ENCODE results near the gene ARHGDIA. TPM values are rescaled to one million over a fixed set of nuclear protein-coding genes. Genes with fewer than 3 reads are reported as not detected.
"Not testable (repeated sequence)": the region's sequence is repeated elsewhere in the genome, so short reads cannot be mapped to it uniquely, and the experiment has no call there.

ARHGDIA gene
- total RNA-seq, 1 donor from 2014 or later: 314 TPM

DNA sequence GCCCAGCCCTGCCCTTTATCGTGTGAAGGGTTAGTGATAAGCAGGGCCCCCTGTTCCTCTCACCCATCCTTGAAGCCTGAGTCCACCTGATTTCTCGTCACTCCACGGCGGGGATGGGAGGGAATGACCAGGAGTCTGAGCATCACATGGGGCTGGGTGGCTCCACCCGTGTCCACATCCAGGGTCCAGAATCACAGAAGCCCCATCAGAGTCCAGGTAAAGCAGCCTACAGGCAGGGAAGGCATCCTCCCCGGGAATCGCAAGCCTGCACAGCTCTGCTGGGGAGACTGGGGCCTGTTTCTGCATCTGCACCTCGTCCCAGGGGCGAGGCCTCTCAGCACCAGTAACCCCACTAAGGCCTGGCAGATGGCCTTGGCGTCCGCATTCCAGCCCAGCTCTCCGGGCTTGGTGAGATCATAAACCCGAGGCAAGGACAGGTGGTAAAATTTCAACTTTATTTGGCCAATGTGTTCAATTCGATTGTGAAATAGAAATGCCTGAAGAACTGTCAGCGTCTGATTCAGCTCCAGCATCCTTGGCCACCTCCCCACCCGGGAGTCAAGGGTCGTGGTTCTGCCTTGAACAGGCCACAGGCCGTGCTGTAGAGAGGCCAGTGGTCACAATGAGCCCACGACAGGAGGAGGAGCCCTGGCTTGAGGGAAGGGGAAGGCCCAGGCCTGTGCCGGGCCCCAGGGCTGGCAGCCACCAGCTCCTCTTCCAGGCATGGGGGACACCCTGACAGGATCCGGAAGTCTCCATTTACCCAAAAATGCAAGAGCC is 28.2 kb downstream of the ARHGDIA start:
- Histone ChIP-seq H3K4me3 (no peak overlapping the region), H3K27ac (no peak overlapping the region), H3K4me1 (no peaks in the 10 kb centered on the region), H3K9me3 (no peaks in the 10 kb centered on the region), H3K27me3 (no peaks in the 10 kb centered on the region), H3K36me3 (peaks cover 53 to 57% of the 10 kb centered on the region in 2 donors)
- intact Hi-C loops (cut with DNase I): no loop called here
- TF ChIP-seq, protein P1, sequence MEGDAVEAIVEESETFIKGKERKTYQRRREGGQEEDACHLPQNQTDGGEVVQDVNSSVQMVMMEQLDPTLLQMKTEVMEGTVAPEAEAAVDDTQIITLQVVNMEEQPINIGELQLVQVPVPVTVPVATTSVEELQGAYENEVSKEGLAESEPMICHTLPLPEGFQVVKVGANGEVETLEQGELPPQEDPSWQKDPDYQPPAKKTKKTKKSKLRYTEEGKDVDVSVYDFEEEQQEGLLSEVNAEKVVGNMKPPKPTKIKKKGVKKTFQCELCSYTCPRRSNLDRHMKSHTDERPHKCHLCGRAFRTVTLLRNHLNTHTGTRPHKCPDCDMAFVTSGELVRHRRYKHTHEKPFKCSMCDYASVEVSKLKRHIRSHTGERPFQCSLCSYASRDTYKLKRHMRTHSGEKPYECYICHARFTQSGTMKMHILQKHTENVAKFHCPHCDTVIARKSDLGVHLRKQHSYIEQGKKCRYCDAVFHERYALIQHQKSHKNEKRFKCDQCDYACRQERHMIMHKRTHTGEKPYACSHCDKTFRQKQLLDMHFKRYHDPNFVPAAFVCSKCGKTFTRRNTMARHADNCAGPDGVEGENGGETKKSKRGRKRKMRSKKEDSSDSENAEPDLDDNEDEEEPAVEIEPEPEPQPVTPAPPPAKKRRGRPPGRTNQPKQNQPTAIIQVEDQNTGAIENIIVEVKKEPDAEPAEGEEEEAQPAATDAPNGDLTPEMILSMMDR (IDR thresholded peaks at IDR 0.05): no peak
- no peak for DNase-seq (ENCODE audit: low spot score in 2 of 2)

DNA sequence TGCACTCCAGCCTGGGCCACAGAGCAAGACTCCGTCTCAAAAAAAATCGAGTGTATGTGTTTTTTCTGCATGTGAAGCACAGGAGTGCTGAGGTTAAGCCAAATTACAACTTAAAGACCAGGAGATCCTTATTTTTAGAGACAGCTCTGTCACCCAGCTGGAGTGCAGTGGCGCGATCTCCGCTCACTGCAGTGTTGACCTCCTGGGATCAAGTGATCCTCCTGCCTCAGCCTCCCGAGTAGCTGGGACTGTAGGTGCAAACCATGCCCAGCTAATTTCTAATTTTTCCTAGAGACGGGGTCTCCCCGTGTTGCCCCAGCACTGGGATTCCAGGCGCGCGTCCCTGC is 28.8 kb downstream of the ARHGDIA start:
- Histone ChIP-seq H3K9me3 (no peaks in the 10 kb centered on the region), H3K4me1 (no peaks in the 10 kb centered on the region), H3K36me3 (peaks cover 47 to 51% of the 10 kb centered on the region in 2 donors), H3K27me3 (no peaks in the 10 kb centered on the region), H3K27ac (no peak overlapping the region), H3K4me3 (no peak overlapping the region)
- intact Hi-C loops (cut with DNase I): no loop called here
- TF ChIP-seq, protein P1 (IDR thresholded peaks at IDR 0.05): no peak
- no peak for DNase-seq (ENCODE audit: low spot score in 2 of 2)

DNA sequence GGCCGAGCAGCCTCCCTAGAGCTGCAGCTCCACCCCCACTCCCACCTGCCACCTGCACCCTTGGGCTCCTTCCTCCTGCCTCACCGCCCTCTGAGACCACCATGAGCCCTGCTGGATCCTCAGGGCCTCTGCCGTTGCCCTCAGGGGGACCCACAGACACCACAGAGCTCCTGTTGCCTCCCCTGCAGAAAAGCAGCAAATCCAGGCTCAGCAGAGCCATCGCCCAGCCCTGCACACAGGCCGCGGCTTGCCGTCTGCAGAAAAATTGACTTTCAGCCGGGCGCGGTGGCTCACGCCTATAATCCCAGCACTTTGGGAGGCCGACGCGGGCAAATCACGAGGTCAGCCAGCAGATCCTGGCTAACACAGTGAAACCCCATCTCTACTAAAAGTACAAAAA is 29.3 kb downstream of the ARHGDIA start:
- DNase-seq (ENCODE audit: low spot score in 2 of 2): no peak
- no peaks in the 10 kb centered on the region for H3K27me3 ChIP-seq
- TF ChIP-seq, protein P1 (IDR thresholded peaks at IDR 0.05): no peak
- no peak overlapping the region for H3K4me3 ChIP-seq
- intact Hi-C loops (cut with DNase I): no loop called here
- no peak overlapping the region for H3K27ac ChIP-seq
- H3K36me3 ChIP-seq: peaks cover 43 to 46% of the 10 kb centered on the region in 2 donors
- no peaks in the 10 kb centered on the region for H3K4me1 ChIP-seq
- H3K9me3 ChIP-seq: no peaks in the 10 kb centered on the region

DNA sequence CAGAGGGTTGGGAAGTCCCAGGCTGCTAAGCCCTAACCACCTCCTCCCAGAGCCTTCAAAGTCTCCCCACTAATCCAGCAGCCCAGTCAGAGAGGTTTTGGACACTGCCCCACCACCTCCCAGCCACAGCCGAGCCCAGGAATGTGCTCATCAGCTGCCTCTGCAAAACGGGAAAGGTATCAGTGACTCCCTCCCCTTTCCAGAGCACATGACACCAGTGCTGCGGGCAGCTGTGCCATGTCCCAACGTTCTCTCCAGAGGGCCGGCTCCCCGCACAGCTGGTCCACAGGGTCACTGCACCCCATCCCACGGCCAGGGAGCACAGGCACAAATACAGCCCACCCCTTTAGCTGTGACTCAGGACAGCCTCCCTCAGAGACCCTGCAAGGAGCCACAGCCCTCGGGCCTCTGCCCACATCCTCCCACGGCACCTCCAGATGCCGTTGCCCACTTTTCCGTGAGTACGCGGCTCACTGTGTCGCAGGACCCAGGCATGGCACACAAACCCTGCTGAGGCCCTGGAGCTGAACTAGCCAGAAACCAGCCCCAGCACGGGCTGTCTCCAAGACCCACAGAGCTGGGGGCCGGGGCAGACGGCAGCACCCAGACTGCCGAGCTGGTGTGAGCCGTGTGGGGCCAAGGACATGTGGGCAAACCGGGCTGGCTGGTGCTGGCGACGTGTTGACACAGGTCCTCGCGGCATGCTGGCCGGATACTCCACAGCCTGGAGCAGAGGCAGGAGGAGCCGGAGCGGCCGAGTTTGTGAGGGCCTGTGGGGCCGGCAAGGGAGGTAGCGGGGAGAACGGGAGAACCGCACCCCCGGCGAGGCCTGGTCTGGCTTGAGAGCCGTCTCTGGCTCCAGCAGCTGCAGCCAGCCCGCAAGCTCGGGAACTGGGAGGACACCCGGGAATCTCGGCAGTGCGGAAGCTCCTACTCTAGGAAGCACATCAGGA is 30.0 kb downstream of the ARHGDIA start:
- TF ChIP-seq, protein P1 (IDR thresholded peaks at IDR 0.05): no peak
- Histone ChIP-seq H3K27me3 (no peaks in the 10 kb centered on the region), H3K4me3 (no peak overlapping the region), H3K4me1 (no peaks in the 10 kb centered on the region), H3K9me3 (no peaks in the 10 kb centered on the region), H3K27ac (no peak overlapping the region), H3K36me3 (peaks cover 36 to 39% of the 10 kb centered on the region in 2 donors)
- intact Hi-C loops (cut with DNase I): no loop called here
- no peak for DNase-seq (ENCODE audit: low spot score in 2 of 2)

DNA sequence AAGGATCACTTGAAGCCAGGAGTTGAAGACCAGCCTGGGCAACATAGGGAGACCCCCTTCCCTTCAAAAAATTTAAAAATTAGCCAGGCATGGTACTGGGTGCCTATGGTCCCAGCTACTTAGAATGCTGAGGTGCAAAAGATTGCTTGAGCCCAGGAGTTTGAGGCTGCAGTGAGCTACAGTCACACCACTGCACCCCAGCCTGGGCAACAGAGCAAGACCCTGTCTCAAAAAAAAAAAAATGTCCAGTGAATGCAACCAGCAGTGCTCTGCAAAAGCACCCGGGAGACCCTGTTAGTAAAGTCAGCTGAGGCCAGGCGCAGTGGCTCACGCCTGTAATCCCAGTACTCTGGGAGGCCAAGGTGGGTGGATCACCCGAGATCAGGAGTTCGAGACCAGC is 31.1 kb downstream of the ARHGDIA start:
- H3K4me1 ChIP-seq; intact Hi-C loops (cut with DNase I); H3K27me3 ChIP-seq; H3K4me3 ChIP-seq; H3K27ac ChIP-seq; H3K9me3 ChIP-seq; DNase-seq (ENCODE audit: low spot score in 2 of 2): not testable (repeated sequence)
- peaks cover 25 to 28% of the 10 kb centered on the region in 2 donors for H3K36me3 ChIP-seq

DNA sequence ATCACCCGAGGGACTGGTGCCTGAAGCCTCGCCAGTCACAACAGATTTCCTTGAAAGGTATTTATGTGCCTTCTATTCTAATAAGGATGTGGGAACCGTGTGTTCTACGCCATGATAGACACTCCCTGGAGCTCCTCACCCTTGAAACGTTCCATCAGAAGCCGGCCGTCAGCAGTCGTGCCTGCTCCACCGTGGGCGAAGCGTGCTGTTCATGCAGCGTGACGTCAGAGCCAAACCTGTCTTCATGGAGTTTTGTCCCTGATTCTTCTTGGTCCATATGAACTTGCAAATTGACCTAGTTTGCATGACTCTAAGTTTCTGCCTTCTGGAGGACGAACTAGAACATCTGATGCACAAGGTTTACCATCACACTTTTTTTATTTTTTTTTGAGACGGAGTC is 31.8 kb downstream of the ARHGDIA start:
- intact Hi-C loops (cut with DNase I): no loop called here
- no peaks in the 10 kb centered on the region for H3K9me3 ChIP-seq
- no peak for DNase-seq (ENCODE audit: low spot score in 2 of 2)
- peaks cover 18 to 21% of the 10 kb centered on the region in 2 donors for H3K36me3 ChIP-seq
- H3K27ac ChIP-seq: no peak overlapping the region
- no peak overlapping the region for H3K4me3 ChIP-seq
- TF ChIP-seq, protein P1 (IDR thresholded peaks at IDR 0.05): no peak
- no peaks in the 10 kb centered on the region for H3K4me1 ChIP-seq
- H3K27me3 ChIP-seq: no peaks in the 10 kb centered on the region

All from ascending aorta (tissue), 2 donors.